Raji (cell line): ENCODE data around the gene CDC25B.
A peak's percentile ranks its signal among the peaks of the same experiment; 100 is the strongest.

Experiments used
- POLR2A ChIP-seq: IDR thresholded peaks from 2 replicates; pipeline ENCODE4 v1.6.1; 2011; ENCODE audit warnings: low read depth, low read length, control low read depth; ENCODE audit not compliant: insufficient read depth

Gene CDC25B

GRCh38 chr20:3758566-3758965, 37.5 kb upstream of the CDC25B start:
- TF ChIP-seq POLR2A: no peak

GRCh38 chr20:3759316-3759823, 36.7 kb upstream of the CDC25B start:
- TF ChIP-seq POLR2A: no peak

GRCh38 chr20:3759884-3760283, 36.2 kb upstream of the CDC25B start:
- no peak for TF ChIP-seq POLR2A

GRCh38 chr20:3760655-3761348, 35.3 kb upstream of the CDC25B start:
- TF ChIP-seq POLR2A: no peak

- TF ChIP-seq POLR2A: no peak
These were observed 32.2 kb upstream of the CDC25B start for GRCh38 chr20:3763671-3764601.

GRCh38 chr20:3764659-3765058, 31.5 kb upstream of the CDC25B start:
- TF ChIP-seq POLR2A: no peak

GRCh38 chr20:3765171-3765882, 30.8 kb upstream of the CDC25B start:
- no peak for TF ChIP-seq POLR2A

- no peak for TF ChIP-seq POLR2A
These were observed 29.5 kb upstream of the CDC25B start for GRCh38 chr20:3766422-3767109.

GRCh38 chr20:3767110-3767426, 29.0 kb upstream of the CDC25B start:
- no peak for TF ChIP-seq POLR2A

GRCh38 chr20:3767427-3768341, 28.4 kb upstream of the CDC25B start, which contains the start of gene ADISSP:
Gene ADISSP (minus strand): TSS chr20:3767753. CDS start chr20:3760100, 7,653 bp downstream.
- TF ChIP-seq POLR2A: peak; percentile 84

- TF ChIP-seq POLR2A: no peak
These were observed 27.6 kb upstream of the CDC25B start for GRCh38 chr20:3768342-3769130.

- TF ChIP-seq POLR2A: no peak
These were observed 24.5 kb upstream of the CDC25B start for GRCh38 chr20:3771552-3772058.
